Spleen (tissue), 11 donors: ENCODE results near the gene CYLD. TPM values are rescaled to one million over a fixed set of nuclear protein-coding genes. Genes with fewer than 3 reads are reported as not detected.
A peak's percentile ranks its signal among the peaks of the same experiment; 100 is the strongest.

Experiments
- DNase-seq: peaks from one replicate; pipeline ENCODE4 v3.0.0-alpha.2; 2020
- H3K27ac ChIP-seq, 8 donors: fragments of 200-600 bp; sonication (generic) in 7 of 8; 1 replicate in 4 of 8; 2 replicates in 4 of 8; pipeline versions ENCODE4 v1.5.0 to v1.8.0; 2016 to 2021; ENCODE audit warnings: inconsistent platforms in 4 of 8, mild to moderate bottlenecking in 4 of 8, moderate library complexity in 1 of 8
- H3K27me3 ChIP-seq, 7 donors: fragments of 200-600 bp; sonication (generic) in 6 of 7; replicated peaks in 1 of 7; 1 replicate in 4 of 7; 2 replicates in 3 of 7; pipeline versions ENCODE4 v1.5.0 to v1.8.0; 2016 to 2021; ENCODE audit warnings: inconsistent platforms in 3 of 7, mild to moderate bottlenecking in 1 of 7
- H3K36me3 ChIP-seq, 6 donors: fragments of 200-600 bp; sonication (generic) in 5 of 6; 1 replicate in 4 of 6; 2 replicates in 2 of 6; pipeline versions ENCODE4 v1.5.0 to v1.8.0; 2016 to 2021; ENCODE audit warnings: inconsistent platforms in 2 of 6
- H3K4me1 ChIP-seq, 6 donors: fragments of 200-600 bp; sonication (generic) in 5 of 6; 1 replicate in 3 of 6; 2 replicates in 3 of 6; pipeline versions ENCODE4 v1.5.0 to v1.8.0; 2016 to 2021; ENCODE audit warnings: inconsistent platforms in 3 of 6
- H3K4me3 ChIP-seq, 8 donors: fragments of 200-600 bp; sonication (generic) in 7 of 8; 1 replicate in 4 of 8; 2 replicates in 4 of 8; pipeline versions ENCODE4 v1.5.0 to v1.8.0; 2016 to 2021; ENCODE audit warnings: inconsistent platforms in 4 of 8, mild to moderate bottlenecking in 4 of 8, moderate library complexity in 2 of 8
- H3K9me3 ChIP-seq, 8 donors: fragments of 200-600 bp; sonication (generic) in 7 of 8; 1 replicate in 4 of 8; 2 replicates in 4 of 8; pipeline versions ENCODE4 v1.5.0 to v1.8.0; 2016 to 2021; ENCODE audit warnings: inconsistent platforms in 4 of 8
- POLR2A ChIP-seq, 3 donors: fragments of 450-650 bp; IDR thresholded peaks; one replicate each; pipeline ENCODE4 v1.5.1; 2017; ENCODE audit warnings: antibody characterized with exemption in 3 of 3, mild to moderate bottlenecking in 1 of 3
- POLR2AphosphoS5 ChIP-seq, 3 donors: sonication (generic); formaldehyde crosslinking; IDR thresholded peaks; one replicate each; pipeline ENCODE4 v1.5.1; 2017; ENCODE audit warnings: antibody characterized with exemption in 3 of 3
- WGBS, 5 donors: extraction: QIAGEN DNeasy Blood & Tissue Kit in 3 of 5; methylation state at CpG; one replicate each; pipeline versions ENCODE4 v1.1.5 to v1.1.7; 2013 to 2018; 5-methylcytosine and 5-hydroxymethylcytosine counted together
- intact Hi-C: fragments of 100-400 bp; cut with DNase I; formaldehyde crosslinking; loops from one replicate; pipeline ENCODE4 v1.15.0; 2023; ENCODE audit warnings: low total_unique reads
- polyA plus RNA-seq, 3 donors: library from polyadenylated mRNA; stranded (reverse); fragments of 200-250 nt; gene quantifications; one replicate each; pipeline ENCODE4 v1.2.1, GENCODE V29; 2013
- total RNA-seq, 7 donors: library from RNA; depleted of rRNA in 3 of 7; stranded (reverse); fragments of >200 nt in 3 of 7; fragmentation: NEBNext Ultra II Directional in 4 of 7; extraction: Animal tissue kit (Norgen Biotek cat#: 25700) in 4 of 7; gene quantifications; one replicate each; pipeline versions ENCODE4 v1.1.0 to v1.2.1, GENCODE V29; 2016 to 2021
- TF ChIP-seq, protein P1 (sequence below), 11 experiments: fragments of 200-600 bp in 7 of 11; fragments of 450-650 bp in 4 of 11; sonication (generic) in 4 of 11; IDR thresholded peaks in 8 of 11; conservative IDR thresholded peaks in 3 of 11; 1 replicate in 7 of 11; 2 replicates in 4 of 11; pipeline versions ENCODE4 v1.4.0 to v1.8.0; 2016 to 2021; ENCODE audit warnings: antibody characterized with exemption in 11 of 11, inconsistent platforms in 4 of 11, mild to moderate bottlenecking in 1 of 11
- donor health status: healthy with polysubstance abuse.
- donor health status: DM: no; HTN: no; CAD: no; lungs with moderate emphysema.
- donor health status: DM: no; HTN: no; CAD: no.
- donor health status: Bipolar disorder and iron deficiency.
- donor health status: healthy.
- donor health status: DM: no; HTN: no; CAD: no.
- donor health status: DM: yes; HTN: yes; CAD: no.

CYLD gene
- total and polyA plus RNA-seq, 10 donors, result 19.9 to 133 (median 103) TPM

DNA sequence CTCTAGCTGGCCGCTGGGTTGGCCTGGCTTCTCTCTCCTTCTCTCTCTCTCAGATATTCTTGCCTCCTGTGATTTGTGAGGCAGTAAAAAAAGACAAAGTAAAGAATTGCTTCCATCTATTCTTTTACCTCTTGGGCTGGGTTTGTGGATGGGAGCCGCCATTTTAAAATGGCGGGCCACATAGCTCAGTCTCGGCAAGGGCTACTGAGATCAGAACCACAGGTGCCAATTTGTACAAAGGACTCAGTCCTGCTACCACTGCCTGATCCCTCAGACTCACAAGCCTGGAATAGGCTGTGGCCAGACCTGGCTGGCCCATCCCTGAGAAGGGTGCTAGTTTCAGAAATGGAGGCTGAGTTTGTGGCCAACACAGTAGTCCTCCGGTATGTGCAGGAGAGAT, 24.4 kb upstream of the CYLD start:
- Histone ChIP-seq H3K27ac (peak overlapping the region in 4 of 8 donors; percentile 6 to 42 (median 28)), H3K36me3 (peaks cover 0 to 14% (median 0%) of the 10 kb centered on the region in 6 donors), H3K4me3 (no peak overlapping the region), H3K4me1 (peaks cover 4 to 99% (median 34%) of the 10 kb centered on the region in 6 donors), H3K9me3 (no peaks in the 10 kb centered on the region), H3K27me3 (no peaks in the 10 kb centered on the region)
- TF ChIP-seq, protein P1, sequence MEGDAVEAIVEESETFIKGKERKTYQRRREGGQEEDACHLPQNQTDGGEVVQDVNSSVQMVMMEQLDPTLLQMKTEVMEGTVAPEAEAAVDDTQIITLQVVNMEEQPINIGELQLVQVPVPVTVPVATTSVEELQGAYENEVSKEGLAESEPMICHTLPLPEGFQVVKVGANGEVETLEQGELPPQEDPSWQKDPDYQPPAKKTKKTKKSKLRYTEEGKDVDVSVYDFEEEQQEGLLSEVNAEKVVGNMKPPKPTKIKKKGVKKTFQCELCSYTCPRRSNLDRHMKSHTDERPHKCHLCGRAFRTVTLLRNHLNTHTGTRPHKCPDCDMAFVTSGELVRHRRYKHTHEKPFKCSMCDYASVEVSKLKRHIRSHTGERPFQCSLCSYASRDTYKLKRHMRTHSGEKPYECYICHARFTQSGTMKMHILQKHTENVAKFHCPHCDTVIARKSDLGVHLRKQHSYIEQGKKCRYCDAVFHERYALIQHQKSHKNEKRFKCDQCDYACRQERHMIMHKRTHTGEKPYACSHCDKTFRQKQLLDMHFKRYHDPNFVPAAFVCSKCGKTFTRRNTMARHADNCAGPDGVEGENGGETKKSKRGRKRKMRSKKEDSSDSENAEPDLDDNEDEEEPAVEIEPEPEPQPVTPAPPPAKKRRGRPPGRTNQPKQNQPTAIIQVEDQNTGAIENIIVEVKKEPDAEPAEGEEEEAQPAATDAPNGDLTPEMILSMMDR (IDR thresholded peaks at IDR 0.05 in 8 of 11, conservative IDR thresholded peaks at IDR 0.05 in 3 of 11), result no peak
- TF ChIP-seq POLR2AphosphoS5 (IDR thresholded peaks at IDR 0.05) (no peak), POLR2A (IDR thresholded peaks at IDR 0.05) (no peak)
- 85 to 98% (median 88%) methylated on average over 5 of the region's 5 CpGs for WGBS, 5 donors
- no peak for DNase-seq
- intact Hi-C loops, result no loop called here

GRCh38 chr16:50718061-50718760, 23.7 kb upstream of the CYLD start:
- Histone ChIP-seq H3K9me3 (no peaks in the 10 kb centered on the region), H3K4me1 (peaks cover 4 to 94% (median 29%) of the 10 kb centered on the region in 6 donors), H3K27me3 (no peaks in the 10 kb centered on the region), H3K27ac (no peak overlapping the region), H3K4me3 (no peak overlapping the region), H3K36me3 (peaks cover 0 to 21% (median 0%) of the 10 kb centered on the region in 6 donors)
- DNase-seq, result no peak
- intact Hi-C loops, result no loop called here
- WGBS, 5 donors, result 88 to 89% (median 88%) methylated on average over 16 of the region's 16 CpGs
- TF ChIP-seq POLR2AphosphoS5 (IDR thresholded peaks at IDR 0.05), result no peak
- TF ChIP-seq, protein P1 (IDR thresholded peaks at IDR 0.05 in 8 of 11, conservative IDR thresholded peaks at IDR 0.05 in 3 of 11), result no peak
- no peak for TF ChIP-seq POLR2A (IDR thresholded peaks at IDR 0.05)

GRCh38 chr16:50718761-50719400, 23.0 kb upstream of the CYLD start:
- Histone ChIP-seq H3K4me1 (peaks cover 4 to 88% (median 25%) of the 10 kb centered on the region in 6 donors), H3K4me3 (no peak overlapping the region), H3K27ac (no peak overlapping the region), H3K9me3 (peaks cover 0 to 5% (median 1%) of the 10 kb centered on the region in 8 donors), H3K36me3 (peaks cover 0 to 28% (median 0%) of the 10 kb centered on the region in 6 donors), H3K27me3 (no peaks in the 10 kb centered on the region)
- intact Hi-C loops, result no loop called here
- DNase-seq, result no peak
- 91 to 96% (median 93%) methylated on average over 9 of the region's 9 CpGs for WGBS, 5 donors
- TF ChIP-seq POLR2AphosphoS5 (IDR thresholded peaks at IDR 0.05) (no peak), POLR2A (IDR thresholded peaks at IDR 0.05) (no peak)
- TF ChIP-seq, protein P1 (IDR thresholded peaks at IDR 0.05 in 8 of 11, conservative IDR thresholded peaks at IDR 0.05 in 3 of 11), result no peak
